Embryonic facial prominence (tissue), 1 donor: ENCODE results near the gene MSL2.
"Not testable (repeated sequence)": the region's sequence is repeated elsewhere in the genome, so short reads cannot be mapped to it uniquely, and the experiment has no call there.

Experiments used
- DNase-seq: peaks from one replicate; pipeline ENCODE4 v3.0.0-alpha.2; 2016; ENCODE audit errors: extremely low spot score

Gene MSL2

GRCh38 chr3:136142592-136142991, 53.5 kb downstream of the MSL2 start:
- DNase-seq: no peak

GRCh38 chr3:136141891-136142290, 54.2 kb downstream of the MSL2 start:
- DNase-seq: no peak

- no peak for DNase-seq
Observed at GRCh38 chr3:136141291-136141785, 54.8 kb downstream of the MSL2 start.

- no peak for DNase-seq
Observed at GRCh38 chr3:136136454-136136853, 59.7 kb downstream of the MSL2 start.

GRCh38 chr3:136135039-136135802, 60.9 kb downstream of the MSL2 start:
- no peak for DNase-seq

GRCh38 chr3:136134091-136134490, 62.0 kb downstream of the MSL2 start:
- no peak for DNase-seq

- DNase-seq: not testable (repeated sequence)
Observed at GRCh38 chr3:136131647-136132046, 64.5 kb downstream of the MSL2 start.

- DNase-seq: no peak
Observed at GRCh38 chr3:136122006-136122405, 74.1 kb downstream of the MSL2 start.

- no peak for DNase-seq
Observed at GRCh38 chr3:136120373-136121348, 75.5 kb downstream of the MSL2 start.

GRCh38 chr3:136119783-136120182, 76.4 kb downstream of the MSL2 start:
- DNase-seq: not testable (repeated sequence)

GRCh38 chr3:136119332-136119731, 76.8 kb downstream of the MSL2 start:
- DNase-seq: not testable (repeated sequence)

GRCh38 chr3:136114421-136114820, 81.7 kb downstream of the MSL2 start:
- no peak for DNase-seq

- no peak for DNase-seq
Observed at GRCh38 chr3:136110481-136110880, 85.7 kb downstream of the MSL2 start.

GRCh38 chr3:136109499-136109898, 86.6 kb downstream of the MSL2 start:
- no peak for DNase-seq

GRCh38 chr3:136106101-136106500, 90.0 kb downstream of the MSL2 start:
- DNase-seq: no peak

- no peak for DNase-seq
Observed at GRCh38 chr3:136105044-136105443, 91.1 kb downstream of the MSL2 start.
